HG03103 (cell line): ENCODE measurements around the gene JUNB.
"Not testable (repeated sequence)": the region's sequence is repeated elsewhere in the genome, so short reads cannot be mapped to it uniquely, and the experiment has no call there.

Experiments
- ATAC-seq: cut with Tn5 transposase; IDR thresholded peaks from one replicate; pipeline ENCODE4 v1.9.1; 2021; ENCODE audit warnings: low read depth; ENCODE audit not compliant: unreplicated experiment

Gene JUNB

GRCh38 chr19:12788682-12789097 is 2.6 kb upstream of the JUNB start:
- ATAC-seq, result no peak

DNA sequence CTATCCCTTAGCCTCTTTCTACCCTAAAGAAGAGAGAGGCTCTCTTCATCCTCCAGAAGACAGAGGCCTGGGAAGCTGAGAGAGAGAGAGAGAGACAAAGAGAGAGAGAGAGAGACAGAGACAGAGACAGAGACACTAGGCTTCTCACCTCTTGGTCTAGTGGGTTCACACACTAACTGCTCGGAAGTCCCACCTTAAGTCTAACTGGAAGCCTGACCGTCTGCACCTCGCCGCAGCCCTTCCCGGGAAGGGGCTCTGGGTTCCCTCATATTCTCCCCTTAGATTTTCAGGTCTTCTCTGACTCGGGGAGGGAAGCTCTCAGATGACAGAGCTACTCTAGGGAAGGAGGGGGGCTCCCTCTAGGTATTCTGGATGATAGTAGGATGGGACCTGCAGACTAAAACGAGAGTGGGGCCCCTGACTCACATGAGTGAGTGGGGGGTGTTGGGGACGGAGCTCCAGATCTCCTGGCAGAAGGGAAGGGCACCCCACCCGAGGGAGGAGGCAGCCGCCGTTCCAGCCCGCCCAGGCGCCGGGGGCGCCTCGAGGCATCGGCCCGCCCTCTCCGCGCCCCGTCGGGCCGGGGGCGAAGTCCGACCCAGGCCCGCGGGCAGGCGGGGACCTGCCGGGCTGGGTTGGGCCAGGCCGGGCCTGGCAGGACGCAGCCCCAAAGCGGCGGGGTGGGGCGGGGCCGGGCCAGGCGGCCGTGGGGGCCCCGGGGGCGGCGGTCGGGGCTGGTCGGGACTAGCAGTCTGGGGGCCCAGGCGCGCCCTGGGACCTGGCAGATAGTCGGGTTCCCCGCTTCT is 2.0 kb upstream of the JUNB start:
- ATAC-seq, result no peak

DNA sequence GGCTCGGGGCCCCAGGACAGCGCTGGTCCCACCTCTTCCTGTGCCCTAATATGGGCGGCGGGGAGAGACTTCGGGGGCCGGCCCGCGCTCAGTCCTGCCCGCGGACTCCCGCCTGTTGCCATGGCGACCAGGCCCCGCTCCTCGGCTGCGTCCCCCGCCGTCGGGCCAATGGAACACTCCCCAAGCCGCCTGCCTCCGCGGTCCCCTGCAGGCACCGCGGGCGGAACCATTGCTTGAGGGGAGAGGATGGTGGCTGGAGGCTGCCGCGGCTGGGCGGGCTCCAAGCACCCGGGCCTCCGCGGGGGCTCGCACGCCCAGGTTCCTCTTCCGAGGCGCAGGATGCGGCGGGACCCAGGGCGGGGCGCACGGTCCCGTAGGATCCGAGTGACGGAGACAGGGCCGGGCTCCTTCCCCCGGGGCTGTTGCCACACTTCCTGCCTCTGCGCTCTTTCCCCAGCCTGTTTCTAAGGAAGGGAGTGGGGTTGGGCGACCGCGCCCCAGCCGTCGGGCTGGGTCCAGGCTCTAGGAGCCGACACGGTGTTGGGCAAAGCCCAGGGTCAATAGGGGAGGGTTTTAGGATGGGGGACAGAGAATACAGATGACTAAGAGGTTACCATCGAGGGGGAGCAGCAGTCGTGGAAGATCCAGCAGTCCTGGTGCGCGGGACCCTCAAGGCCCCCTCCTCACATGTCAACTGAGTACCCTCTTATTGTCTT is 1.2 kb upstream of the JUNB start:
- ATAC-seq, result peak; percentile 39

DNA sequence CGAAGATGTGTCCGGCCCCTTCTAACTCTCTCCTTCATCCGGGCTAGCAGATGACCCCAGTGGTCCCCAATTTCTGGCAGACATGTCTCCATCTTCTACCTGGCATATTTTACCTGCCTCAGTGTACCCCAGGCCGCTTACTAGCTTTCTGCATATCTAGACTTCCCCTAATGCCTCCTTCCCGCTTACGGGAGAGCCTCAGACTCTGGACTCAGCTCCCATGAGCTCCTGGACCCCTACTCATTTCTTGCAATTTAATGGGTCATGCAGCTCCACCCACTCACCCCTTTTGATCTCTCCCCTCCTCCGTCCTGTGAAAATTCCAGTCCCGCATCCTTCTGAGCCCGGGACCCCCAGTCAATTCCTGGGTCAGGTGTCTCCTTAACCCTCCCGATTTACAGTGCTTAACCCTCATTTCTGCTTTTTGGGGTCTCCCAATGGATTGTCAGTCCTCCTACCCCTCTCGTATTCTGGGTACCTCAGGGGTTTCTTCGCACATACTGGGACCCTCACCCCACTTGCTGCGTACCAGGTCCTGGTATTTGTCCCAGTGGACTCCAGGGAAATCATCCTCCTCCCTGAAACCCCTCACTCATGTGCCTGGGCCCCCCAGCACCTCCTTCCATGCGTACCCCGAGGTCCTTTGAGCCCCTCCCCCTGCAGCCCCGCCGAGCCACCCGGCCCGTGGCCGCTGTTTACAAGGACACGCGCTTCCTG is 500 bp upstream of the JUNB start:
- ATAC-seq, result no peak

DNA sequence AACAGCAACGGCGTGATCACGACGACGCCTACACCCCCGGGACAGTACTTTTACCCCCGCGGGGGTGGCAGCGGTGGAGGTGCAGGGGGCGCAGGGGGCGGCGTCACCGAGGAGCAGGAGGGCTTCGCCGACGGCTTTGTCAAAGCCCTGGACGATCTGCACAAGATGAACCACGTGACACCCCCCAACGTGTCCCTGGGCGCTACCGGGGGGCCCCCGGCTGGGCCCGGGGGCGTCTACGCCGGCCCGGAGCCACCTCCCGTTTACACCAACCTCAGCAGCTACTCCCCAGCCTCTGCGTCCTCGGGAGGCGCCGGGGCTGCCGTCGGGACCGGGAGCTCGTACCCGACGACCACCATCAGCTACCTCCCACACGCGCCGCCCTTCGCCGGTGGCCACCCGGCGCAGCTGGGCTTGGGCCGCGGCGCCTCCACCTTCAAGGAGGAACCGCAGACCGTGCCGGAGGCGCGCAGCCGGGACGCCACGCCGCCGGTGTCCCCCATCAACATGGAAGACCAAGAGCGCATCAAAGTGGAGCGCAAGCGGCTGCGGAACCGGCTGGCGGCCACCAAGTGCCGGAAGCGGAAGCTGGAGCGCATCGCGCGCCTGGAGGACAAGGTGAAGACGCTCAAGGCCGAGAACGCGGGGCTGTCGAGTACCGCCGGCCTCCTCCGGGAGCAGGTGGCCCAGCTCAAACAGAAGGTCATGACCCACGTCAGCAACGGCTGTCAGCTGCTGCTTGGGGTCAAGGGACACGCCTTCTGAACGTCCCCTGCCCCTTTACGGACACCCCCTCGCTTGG is 966 bp downstream of the JUNB start:
- no peak for ATAC-seq

GRCh38 chr19:12792853-12793289 is 1.6 kb downstream of the JUNB start:
- no peak for ATAC-seq

DNA sequence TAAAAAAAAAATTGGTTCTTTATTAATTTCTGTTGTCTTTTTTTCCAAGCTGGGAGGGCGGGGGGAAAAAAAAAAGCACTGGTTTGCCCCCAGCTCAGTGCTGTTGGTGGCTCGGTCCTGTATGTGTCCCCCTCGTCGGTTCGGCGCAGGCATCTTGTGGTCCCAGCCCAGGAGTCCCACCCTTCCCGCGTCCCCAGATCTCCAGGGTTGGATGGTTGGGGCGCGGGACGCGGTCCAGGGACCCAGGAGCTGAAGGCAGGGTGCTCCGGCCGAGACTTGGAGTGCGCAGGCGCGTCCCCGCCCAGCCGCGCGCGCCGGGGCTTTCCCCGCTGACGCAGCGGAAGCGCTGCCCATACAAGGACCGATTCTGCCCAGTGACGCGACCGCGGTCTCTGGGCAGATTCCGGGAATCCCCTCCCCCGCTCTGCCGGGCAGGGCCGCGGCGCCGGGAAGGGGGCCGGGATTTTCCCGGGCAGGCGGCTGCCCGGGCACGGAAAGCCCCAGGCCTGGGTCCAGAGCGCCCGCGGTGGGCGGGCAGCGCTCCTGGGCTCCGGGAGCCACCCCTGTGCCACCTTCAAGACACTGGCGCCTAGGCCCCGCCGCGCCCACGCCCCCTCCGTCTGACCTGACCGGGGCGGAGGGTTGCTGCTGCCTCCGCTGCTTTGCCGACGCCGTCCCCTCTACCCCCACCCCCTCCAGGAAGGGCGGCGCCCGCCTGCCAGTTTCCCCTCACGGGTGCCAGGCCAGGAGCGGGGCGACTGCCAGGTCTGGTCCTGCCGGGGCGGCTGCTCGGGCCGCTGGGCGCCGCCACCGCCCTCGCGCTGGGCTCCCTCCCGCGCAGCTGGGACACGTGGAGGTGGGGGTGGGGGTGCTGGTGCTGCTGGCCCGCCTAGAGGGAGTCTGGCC is 2.3 kb downstream of the JUNB start:
- ATAC-seq, result no peak

- ATAC-seq, result no peak
Observed at GRCh38 chr19:12794196-12794941, 3.1 kb downstream of the JUNB start.

GRCh38 chr19:12794971-12795381 is 3.7 kb downstream of the JUNB start:
- no peak for ATAC-seq

DNA sequence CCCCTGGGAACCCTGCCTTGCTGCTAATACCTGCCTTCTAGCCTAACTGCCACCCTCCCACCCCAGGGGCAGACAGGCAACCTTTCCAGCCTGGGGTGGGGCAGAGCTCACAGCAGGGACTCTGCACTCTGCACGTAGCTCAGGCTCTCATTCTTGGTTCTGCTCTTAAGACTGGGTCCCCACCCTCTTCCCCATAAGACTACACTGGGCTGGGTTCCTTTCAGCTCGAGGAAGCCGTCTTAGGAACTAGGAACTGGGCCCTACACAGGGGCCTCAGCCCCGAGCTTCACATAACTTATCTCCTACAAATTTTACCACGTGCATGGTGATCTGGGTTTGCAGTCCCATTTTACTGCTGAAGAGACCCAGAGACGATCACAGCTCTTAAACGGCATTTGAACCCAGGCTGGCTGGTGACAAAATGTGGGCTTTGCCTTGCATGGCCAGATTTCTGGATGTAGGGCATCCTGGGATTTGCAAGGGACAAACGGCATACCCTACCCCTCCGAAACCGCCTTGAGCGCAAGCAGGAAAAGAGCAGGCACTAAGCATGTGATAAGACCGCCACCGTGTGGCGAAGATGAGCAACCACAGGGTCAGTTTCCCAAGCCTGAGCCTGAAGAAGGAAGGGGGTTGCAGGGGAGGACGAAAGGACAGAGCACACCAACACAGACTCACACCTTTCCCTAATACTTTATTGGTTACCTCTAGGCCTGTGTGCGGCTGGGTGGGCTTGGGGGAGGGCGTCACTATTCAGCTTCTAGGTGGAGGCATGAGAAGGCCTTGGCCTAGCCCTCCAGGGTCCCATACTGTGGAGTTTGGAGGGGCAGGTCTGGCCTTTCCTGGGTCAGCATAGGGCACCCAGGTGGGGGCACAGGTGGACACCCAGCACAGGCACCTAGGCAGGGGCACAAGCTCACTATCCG is 5.1 kb downstream of the JUNB start:
- no peak for ATAC-seq

GRCh38 chr19:12797141-12797587 is 5.9 kb downstream of the JUNB start:
- ATAC-seq, result no peak

- ATAC-seq, result not testable (repeated sequence)
Observed at GRCh38 chr19:12797607-12798006, 6.3 kb downstream of the JUNB start.

DNA sequence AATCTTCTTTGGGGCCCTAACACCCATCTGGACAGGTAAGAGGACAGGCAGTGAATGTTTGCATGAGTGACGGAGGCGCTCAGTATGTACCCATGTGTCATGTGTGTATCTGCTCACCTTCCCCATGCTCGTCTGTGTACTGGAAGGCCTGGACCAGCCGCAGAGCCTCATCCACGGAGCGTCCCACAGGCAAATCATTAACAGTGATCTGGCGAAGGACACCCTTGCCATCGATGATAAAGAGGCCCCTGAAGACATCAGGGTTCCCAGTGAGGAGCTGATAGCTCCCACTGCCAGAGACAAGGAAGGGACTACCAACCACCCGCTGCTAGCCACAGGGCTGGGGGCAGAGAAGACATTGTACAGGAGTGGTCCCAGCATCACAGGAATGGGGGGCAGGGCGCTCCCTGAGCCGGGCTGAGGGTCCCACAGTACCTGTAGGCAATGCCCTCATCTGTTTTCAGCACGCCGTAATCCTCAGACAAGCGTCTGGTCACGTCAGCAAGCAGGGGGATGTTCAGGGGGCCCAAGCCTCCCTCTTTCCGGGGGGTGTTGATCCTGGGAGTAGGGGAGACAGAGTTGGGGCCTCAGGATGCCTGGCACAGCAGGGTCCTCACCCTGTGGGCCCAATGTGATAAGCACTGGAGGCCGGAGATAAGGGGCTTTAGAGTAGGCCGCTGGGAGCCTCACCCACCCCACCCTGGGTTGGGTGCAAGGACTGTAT is 8.6 kb downstream of the JUNB start:
- no peak for ATAC-seq

- no peak for ATAC-seq
Observed at GRCh38 chr19:12800466-12800770, 9.1 kb downstream of the JUNB start.

- ATAC-seq, result no peak
Observed at GRCh38 chr19:12800923-12801465, 9.7 kb downstream of the JUNB start.

DNA sequence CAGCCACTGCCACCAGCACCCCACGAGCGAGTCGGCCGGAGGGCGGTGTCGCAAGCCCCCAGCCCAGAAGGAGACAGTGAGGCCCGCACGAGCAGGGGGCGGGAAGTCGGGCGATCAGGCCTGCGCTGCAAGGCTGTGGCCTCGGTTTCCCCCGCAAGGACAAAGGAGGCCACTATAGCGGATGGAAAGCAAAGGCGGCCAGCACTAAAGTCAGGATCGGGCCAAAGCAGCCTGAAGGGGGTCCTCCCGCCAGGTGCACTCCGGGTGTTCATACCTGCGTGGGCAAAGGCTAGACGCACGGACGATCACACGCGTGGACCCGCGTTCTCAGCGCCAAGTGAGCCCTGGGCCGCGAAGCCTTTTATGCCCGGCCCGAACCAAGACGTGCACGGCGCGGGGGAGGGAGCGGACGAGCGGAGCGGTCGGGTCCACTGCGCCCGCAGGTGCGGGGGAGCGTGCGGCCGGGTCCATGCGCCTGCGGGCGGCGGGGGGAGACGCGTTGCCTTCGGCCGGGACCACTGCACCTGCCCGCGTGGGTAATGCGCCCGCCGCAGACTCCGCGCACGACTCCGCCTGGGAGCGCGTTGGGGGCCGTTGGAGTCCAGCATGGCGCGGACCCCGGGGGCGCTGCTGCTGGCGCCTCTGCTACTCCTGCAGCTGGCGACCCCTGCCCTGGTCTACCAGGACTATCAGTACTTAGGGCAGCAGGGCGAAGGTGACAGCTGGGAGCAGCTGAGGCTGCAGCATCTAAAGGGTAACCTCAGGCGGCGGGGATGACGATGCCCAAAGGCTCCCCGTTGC is 10.4 kb downstream of the JUNB start, which contains the start of the genes PRDX2 and THSD8:
Gene PRDX2, minus strand, starts transcription at position 335 of the 801 bp plus-strand sequence. CDS start 539 bp downstream, outside the sequence.
Gene THSD8, plus strand, starts transcription at position 604 of the 801 bp plus-strand sequence. Its CDS starts 3 bp downstream, at position 607.
- ATAC-seq, result no peak
